Left forelimb (tissue), 1 donor: Measurements from ENCODE around the gene TANK.
"Not testable (repeated sequence)": the region's sequence is repeated elsewhere in the genome, so short reads cannot be mapped to it uniquely, and the experiment has no call there.

Experiments used
- DNase-seq: peaks from one replicate; pipeline ENCODE4 v3.0.0-alpha.2; 2018; ENCODE audit warnings: low spot score

Gene TANK, protein sequence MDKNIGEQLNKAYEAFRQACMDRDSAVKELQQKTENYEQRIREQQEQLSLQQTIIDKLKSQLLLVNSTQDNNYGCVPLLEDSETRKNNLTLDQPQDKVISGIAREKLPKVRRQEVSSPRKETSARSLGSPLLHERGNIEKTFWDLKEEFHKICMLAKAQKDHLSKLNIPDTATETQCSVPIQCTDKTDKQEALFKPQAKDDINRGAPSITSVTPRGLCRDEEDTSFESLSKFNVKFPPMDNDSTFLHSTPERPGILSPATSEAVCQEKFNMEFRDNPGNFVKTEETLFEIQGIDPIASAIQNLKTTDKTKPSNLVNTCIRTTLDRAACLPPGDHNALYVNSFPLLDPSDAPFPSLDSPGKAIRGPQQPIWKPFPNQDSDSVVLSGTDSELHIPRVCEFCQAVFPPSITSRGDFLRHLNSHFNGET

DNA sequence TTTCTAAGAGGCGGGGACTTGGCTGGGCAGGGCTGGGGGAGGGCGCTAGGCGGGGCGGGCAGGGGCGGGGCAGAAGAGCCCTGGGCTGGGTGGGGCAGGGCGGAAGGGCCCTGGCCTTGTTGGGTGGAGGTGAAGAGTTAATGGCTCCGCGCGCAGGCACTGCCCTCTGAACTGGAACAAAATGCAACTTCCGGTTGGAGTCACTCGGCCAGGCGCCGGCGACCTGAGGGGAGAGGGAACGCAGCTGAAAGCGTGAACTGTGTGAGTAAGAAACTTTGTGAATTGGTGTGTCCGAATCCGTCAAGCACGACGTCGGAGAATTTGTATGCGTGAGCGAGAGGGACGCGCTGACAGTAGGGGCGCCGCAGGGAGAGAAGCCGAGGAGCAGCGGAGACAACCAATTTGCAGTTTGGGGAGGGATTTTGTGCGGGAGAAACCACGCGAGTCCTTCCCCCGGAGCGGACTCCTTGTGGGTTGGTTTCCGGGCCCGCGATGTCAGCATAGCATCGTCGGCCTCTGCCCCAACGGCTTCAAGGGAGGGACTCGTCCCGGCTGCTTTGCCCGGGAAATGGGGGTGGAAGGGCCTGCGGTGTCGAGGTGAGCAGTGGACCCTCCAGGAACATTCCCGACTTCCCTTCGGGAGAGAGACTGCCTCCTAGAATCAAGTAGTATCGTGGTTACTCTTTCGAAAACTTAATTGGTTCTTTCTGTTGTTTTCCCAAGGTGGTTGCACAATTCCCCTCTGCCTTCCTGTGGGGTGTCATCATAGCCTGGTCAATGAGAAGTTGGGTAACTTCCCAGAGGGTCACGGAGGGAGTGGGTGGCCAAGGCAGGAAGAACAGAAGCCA lies at the start of gene TANK:
Gene TANK (plus strand): TSS at position 203 of the 848 bp plus-strand sequence. CDS start 19,235 bp downstream, outside the sequence.
- DNase-seq, result peak; percentile 92

DNA sequence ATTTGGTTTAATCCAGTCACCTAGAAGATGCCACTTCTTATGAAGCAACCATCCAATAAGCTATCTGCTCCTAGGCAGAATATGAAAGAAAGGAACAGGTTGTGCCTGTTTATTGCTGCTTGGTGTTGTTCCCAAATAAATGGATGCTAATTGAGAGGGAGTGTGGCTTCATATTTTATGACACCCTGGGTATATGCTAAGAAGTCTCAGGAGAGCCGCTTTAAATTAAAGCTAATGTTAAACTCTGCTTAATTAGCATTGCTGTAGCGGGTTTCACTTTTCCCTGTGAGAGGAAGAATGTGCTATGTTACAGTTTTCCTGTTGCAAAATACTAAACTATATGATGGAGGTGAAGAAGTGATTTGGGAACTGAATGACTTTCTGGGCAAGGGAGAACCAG lies 48.7 kb upstream of the TANK start:
- no peak for DNase-seq

DNA sequence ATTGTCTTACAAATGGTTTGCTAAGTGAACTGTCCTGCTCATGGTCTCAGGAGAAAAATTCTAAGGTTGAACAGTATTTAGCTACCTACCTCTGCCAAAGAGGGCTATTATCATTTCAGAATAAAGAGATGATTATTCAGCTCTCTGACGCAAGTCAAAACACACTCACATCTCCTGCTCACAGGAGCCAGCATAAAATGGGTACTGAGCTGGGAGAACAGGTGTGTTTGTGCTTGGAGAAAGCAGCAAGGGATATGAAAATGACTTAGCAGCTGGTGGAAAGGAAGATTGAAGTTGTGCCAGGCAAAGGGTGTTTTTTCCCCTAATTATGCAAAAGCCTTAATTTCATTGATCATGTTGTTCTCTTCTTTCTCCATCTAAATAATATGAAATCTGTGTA lies 47.3 kb upstream of the TANK start:
- no peak for DNase-seq

DNA sequence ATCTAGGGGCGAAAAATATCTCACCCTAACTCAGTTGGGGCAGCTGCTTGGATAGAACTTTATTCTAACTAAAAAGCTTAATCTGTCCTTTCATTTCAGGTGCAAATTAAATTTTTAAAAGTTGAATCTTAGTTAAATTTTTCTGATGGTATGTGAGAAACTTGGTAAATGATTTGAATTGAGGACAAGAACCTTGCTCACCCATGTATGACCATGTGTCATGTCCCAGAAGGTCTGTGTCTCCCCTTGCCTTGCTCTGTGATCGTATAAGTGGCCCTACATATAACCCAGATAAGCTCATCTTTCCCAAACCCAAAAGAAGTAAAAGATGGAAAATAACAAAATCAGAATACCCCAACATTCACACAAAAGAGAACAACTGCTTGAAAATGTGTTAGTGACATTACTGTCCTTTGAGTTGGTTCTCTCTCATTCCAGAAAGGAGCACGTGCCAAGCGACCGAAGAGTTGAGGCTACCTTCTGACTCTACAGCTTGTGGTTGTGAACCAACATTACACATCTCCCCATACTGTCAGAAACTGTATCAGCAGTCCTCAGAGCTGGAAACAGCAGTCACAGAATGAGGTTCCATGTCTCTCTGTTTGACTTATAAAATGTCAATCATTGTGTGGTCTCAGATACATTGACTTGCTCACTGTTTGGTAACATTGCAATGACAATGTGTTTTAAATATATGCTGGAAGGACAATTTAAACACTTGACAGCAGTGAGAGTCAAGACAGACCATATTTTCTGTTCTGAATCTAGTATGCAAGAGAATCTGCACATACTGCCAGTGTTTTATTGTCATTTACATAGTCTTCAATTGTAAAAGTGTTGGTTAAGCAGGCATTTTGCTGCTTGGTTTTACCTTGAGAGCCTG lies 46.3 kb upstream of the TANK start:
- no peak for DNase-seq

DNA sequence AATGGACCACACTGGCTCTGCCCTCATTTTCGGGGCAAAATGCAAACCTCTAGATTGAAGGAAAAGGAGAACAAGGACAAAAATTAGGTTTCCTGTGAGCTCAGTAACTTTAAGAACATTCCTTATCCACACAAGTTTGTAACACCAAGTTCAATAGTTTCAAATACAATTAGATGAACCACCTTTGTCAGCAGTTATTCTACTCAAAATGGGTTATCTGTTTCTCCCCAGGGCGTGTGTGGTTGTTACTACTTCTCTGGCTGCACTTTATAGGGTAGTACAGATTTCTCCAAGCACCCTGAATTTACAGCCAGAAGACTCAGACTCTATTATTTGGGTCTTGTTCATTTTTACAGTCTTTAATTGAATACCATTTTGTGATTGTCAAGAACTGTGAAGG lies 45.0 kb upstream of the TANK start:
- DNase-seq, result no peak

DNA sequence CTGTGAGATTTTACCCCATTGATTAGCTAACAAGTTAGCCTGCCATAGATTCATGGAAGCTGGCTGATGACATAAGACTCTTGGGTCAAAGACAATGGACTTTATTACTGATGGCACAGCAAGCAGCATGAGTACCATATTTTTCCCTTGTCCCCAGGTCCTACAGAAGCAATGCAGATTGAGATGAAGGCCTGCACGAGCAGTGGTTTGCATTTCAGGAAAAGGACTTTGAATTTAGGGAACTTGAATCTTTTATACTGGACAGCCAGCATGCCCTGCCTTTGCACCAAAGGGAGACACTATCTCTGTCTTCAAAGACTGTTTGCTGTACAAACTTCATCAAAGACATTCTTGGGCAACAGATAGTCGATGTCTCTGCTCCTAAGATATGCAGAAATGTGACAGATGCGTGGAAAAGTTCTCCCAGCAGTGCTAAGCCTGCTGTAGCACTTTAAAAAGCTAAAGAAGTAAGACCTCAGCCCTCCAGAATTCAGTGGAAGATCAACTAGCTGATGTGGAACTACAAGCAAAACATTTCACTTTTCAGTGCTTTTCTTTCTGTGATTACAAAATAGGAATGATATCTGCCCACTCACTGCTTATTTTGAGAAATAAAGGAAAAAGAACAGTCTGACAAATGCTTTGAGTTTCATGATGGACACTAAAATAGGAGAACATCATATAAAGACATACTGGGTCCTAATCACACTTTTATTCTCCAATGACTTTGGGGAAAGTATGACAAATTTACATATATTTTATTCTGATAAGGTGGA lies 44.4 kb upstream of the TANK start:
- no peak for DNase-seq

DNA sequence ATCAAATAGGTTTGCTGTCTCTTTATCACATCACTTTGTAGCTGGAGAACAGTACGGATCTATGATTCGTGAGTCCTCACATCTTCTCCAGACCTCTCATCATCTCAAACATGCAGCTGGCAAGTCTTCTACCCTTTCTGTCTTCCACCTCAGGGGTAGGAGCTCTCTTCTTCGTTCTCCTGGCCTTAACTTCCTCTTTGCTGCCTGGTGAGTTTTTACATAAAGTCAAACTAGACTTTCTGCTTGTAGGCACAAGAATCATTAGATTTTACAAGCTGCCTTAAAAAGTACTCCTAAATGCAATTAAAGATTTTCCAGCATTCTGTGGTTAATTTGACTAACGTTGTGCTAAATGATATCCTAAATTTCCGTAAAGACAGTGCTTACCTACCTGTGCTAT lies 43.7 kb upstream of the TANK start:
- no peak for DNase-seq

DNA sequence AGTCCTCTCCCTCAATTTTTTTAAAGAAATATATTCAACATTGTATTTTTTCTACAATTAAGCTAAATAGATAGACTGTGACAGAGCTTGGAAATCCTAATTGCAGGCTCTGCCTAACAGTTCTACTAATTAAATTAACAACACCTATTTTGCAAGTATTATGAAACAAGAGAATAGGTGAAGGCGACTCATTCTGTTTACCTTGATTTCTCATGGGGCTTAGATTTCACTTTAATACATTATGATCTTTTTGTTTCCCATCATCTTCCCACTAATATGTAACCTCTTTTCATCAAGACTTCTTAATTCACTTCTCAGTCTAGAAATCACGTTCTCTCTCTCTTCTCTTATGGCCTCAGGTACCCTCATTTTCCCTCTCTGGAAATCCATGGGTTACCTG lies 42.7 kb upstream of the TANK start:
- DNase-seq, result no peak

DNA sequence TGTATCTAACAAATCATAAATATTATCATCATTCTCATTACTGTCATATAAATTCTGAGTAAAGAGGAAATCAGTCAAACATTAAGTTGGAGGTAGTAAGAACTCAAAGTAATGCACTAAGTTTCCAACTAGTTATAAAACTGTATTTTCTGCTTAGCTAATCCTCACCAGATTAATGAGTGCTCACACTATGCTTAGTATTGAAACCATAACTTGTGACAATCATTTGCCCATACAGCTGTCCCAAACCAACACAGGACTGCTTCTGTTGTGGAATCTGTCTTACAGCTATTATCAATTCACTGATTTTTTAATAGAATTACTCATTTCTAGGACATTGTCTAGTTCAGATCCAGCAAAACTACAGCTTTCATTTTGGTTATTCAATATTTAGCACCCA lies 41.5 kb upstream of the TANK start:
- no peak for DNase-seq

DNA sequence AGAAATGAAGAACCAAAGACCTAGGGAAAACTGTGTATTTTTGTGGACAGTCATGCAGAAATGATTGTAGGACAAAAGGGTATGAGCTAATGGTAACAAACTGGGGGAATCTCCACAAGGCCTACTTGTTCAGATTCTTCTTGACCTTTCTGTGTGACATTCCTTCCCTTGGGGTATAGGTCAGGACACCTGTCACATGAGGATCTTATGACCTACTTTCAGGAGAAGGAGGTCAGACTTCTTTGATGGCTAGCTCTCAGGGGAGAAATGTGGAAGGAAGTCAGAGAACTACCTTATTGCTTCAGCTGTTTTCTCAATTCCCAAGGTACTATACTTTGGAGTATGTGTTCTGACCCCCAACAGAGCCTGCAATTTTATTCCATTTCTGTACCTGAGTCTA lies 40.7 kb upstream of the TANK start:
- no peak for DNase-seq

DNA sequence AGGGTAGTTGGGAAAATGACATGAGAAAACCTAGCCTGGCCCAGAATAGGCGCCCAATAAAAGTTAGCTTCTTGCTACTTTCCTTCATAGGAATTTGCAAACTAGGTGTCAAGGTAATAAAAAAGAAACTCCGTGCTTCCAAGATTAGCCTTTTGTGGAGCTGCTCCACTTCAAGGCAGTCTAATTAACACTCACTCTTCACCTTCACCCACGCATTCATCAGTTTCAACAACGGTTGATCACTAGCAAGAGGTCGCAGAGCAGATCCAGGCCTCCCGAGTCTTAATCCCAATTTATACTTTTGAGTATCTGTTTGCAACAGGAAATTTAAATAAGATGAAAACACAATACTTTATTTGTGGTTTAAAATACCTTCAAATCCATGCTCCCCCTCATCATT lies 39.5 kb upstream of the TANK start:
- DNase-seq, result no peak

DNA sequence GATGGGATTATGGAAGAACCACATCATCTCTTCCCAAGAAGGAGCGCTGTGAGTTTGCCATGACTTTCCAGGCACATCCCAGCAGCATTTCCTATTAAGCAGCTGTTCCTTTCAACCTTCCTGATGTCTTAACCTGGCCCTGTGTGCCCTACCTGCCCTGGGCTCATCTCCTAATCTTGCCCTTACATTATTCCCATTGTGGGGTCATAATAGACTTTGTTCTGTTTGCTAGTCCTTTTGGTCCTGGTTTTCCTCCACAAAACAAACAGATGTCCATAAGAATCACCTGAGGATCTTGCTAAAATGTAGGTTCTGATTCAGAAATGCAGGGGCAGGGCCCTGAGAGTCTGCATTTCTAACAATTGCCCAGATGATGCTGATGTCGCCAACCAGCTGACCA lies 38.6 kb upstream of the TANK start:
- DNase-seq, result no peak

DNA sequence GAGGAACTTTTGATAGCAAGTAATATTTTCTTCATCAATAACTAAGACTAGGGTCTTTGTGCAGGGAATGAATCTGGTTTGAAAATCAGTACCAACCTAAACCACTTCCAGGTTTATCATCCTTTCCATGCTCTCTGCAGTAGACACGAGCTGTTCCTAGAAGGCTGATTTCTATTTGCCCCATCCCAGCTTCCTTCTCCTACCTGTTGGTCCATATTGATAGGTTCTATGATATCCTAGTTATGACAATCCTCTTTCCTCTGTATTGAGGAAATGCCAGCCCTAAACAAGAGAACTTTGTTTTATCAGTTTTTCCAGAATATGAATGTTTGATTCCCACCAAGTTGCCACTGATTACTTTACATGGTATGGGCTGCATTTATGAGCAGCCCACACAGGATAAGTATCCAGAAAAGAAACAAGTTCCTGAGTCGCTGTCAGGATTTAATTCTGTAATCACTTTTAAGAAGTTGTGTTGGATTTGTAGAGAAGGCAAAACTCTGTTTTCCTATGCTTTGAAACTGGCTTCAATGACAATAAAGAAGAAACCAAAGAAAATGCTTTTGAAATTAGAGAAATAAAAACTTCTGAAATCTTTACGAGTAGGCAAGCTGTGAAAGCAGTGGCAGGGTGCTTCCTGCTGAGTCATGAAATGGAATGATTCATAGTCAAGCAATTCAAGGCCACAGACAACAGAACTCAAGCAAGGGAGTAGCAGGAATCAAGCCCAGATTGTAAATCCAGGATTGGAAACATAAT lies 37.3 kb upstream of the TANK start:
- DNase-seq, result no peak

DNA sequence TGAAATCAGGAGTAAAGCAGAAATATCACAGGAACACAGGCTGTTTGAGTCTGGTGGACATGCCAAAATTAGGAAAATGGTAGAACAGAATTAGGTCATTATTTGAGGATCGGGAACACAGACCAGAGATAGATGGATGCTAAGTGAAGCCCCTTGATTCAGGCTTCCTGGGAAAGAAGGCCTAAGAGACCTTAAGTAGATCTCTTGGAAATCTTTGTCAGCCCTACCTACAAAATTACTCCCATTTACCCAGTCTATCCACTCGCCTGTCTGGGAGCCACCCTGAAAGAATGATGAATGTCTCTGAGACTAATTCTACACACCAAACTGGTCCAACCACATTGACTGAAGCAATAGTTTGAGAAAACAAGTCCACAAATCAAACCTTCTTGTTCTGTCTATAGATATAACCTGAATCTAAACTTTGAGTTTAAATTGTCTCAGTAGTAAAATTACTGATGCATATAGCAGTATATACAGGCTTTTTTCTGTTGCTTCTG lies 36.6 kb upstream of the TANK start:
- DNase-seq, result no peak

DNA sequence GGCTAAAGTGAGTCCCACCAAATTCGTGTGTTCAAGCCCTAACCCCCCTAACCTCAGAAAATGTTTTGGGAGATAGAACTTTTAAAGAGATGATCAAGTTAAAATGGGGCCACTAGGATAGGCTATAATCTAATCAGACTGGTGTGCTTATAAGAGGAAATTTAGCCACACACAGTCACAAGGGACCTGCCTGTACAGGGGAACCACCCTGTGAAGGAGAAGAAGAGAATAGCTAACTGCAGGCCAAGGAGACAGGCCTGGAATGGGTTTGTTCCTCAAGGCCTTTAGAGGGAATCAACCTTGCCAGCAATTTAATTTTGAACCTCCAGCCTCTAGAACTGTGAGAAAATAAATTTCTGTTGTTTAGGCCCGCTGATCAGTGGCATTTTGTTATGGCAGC lies 36.0 kb upstream of the TANK start:
- DNase-seq, result no peak

DNA sequence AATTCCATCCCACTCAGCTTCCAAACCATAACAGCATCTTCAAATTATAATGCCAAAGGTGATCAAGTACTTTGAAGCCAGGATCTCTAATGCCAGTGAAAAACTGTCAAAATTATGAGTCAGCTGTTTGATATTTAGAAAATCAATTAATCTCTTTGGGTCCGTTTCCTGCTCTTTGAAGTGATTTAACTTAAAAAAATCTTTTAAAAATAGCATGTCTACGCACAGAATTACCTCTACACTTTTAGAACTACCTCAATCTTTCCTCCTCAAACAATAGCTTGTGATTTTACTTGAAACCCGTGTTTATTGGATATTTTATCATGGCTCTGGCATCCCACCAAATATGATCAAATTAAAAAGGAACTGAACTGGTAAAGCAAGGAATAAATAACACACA lies 31.3 kb upstream of the TANK start:
- no peak for DNase-seq

DNA sequence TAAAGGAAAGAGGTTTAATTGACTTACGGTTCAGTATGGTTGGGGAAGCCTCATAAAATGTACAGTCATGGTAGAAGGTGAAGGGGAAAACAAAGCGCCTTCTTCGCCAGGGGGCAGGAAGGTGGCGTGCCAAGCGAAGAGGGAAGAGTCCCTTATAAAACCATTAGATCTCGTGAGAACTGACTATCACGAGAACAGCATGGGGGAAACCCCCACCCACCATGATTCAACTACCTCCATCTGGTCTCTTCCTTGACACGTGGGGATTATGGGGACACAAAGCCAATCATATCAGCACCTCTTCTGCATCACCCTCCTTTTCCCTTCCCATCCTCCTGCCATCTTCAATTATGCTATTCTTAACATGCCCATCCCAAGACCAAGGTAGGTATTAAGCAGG lies 29.9 kb upstream of the TANK start:
- no peak for DNase-seq

DNA sequence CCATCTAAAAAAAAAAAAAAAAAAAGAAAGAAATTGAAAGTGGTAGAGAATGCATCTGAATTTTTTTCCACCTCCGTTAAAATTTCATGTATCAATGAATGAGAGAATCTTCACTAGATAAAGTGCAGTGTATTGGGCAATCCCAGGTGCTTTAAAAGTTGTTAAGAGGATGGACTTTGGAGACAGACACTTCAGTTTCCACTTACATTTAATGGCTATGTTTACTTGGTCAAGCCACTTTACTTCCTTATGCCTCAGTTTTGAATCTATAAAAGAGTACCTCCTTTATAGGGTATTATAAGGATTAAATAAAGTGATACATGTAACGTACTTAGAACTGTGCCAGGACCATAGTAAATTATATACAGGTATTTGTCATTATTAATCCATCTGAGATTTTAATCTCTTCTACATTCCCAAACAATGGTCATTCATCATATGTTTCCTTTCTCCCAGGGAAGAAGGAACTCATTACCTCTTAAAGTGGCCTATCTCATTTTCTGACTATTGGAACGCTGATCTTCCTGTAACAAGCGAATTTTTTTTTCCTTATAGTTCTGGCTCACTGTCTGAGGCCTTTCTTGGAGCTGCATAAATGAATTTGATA lies 29.1 kb upstream of the TANK start:
- no peak for DNase-seq

DNA sequence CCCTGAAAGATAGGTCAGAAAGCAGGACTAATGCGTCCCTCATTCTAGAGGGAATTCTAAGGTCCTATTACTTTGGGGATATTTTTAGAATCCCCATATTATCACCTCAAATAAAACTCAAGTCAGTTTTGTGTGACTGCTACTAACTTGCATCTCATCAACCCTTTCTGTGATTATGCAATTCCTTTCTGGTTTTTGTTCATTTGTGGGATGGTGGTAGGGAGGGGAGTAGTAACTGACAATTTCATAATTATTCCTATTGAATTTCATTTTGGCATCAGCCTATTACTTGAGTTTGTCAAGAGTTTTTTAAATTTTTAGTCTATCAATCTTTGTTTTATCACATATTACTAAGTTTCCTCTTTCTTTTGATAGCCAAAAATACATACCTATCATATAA lies 28.4 kb upstream of the TANK start:
- no peak for DNase-seq

DNA sequence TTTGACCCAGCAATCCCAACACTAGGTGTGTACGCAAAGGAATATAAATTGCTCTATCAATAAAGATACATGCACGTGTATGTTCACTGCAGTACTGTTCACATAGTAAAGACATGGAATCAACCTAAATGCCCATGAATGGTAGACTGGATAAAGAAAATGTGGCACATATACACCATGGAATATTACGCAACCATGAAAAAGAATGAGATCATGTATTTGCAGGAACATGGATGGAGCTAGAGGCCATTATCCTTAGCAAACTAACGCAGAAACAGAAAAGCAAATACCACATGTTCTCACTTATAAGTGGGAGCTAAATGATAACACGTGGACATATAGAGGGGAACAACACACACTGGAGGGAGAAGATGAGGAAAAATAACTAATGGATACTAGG lies 27.8 kb upstream of the TANK start:
- DNase-seq, result not testable (repeated sequence)
